H1 (cell line): ENCODE results near the gene KCNAB2. TPM values are rescaled to one million over a fixed set of nuclear protein-coding genes. Genes with fewer than 3 reads are reported as not detected.

Experiments
- CREB1 ChIP-seq: IDR thresholded peaks from 2 replicates; pipeline ENCODE4 v1.6.1; 2012; ENCODE audit warnings: inconsistent platforms
- RNF2 ChIP-seq: fragments of 200-900, 300-1000 bp; sonication (generic); IDR thresholded peaks from 2 replicates; pipeline ENCODE4 v1.7.1; 2016; ENCODE audit warnings: borderline replicate concordance, low read depth, mild to moderate bottlenecking, antibody characterized with exemption, low read length; ENCODE audit not compliant: poor library complexity, severe bottlenecking; ENCODE audit errors: missing control alignments
- SP2 ChIP-seq: IDR thresholded peaks from 2 replicates; pipeline ENCODE4 v1.6.1; 2012; ENCODE audit warnings: mild to moderate bottlenecking, low read length, inconsistent platforms
- polyA plus RNA-seq, 7 experiments: library from polyadenylated mRNA; depleted of rRNA in 3 of 7; stranded (reverse) in 5 of 7; unstranded in 2 of 7; fragments of >200 nt in 5 of 7; fragments of 200-250 nt in 2 of 7; gene quantifications; 1 replicate in 5 of 7; 2 replicates in 1 of 7; 4 replicates in 1 of 7; pipeline versions ENCODE4 v1.2.1 to v1.2.3, GENCODE V29; 2011 to 2013; ENCODE audit warnings: missing spikeins in 2 of 7, mixed read lengths in 2 of 7
- total RNA-seq: library from RNA; stranded (reverse); fragmentation: NEBNext Ultra II Directional; extraction: Animal tissue kit (Norgen Biotek cat#: 25700); gene quantifications from 2 replicates; pipeline ENCODE4 v1.2.1, GENCODE V29; 2021

KCNAB2 gene
- total and polyA plus RNA-seq, 2 of the 8 experiments (the other 6 are each of a cell fraction or from before 2014, with no cell fraction given), result 4.5 to 7.0 TPM

DNA sequence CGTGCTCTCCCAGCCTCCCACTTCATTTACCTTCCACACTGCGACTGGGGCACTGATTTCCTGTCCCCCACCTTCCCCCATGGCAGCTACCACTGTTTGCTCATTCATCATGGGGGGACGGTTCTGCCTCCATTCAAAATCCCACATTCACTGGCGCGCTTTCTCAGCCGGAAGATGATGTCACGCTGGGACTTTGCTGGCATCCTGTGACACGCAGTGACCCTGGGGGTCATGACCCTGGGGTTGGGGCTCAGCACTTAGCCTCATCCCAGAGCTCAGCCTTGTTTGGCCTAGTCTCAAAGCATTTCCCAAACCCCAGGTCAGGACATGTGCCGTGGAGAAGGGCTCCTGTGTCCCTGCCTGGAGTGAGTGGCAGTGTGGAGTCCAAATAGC lies 582 bp upstream of the KCNAB2 start (continued):
- no peak for TF ChIP-seq RNF2
- no peak for TF ChIP-seq CREB1
- no peak for TF ChIP-seq SP2
